ENCODE measurements around the gene UVRAG. TPM values are rescaled to one million over a fixed set of nuclear protein-coding genes. Genes with fewer than 3 reads are reported as not detected.

Gene UVRAG
- total RNA-seq, 1 experiment from 2014 or later: 16.4 TPM

GRCh38 chr11:75778962-75779361, 36.0 kb upstream of the UVRAG start:
- no peak for DNase-seq
- Histone ChIP-seq H3K4me3 (ENCODE audit: insufficient read depth, low read depth, low read length) (no peak overlapping the region), H3K36me3 (replicated peaks; ENCODE audit: control insufficient read depth, insufficient read depth, low read length) (no peaks in the 10 kb centered on the region)

GRCh38 chr11:75779960-75780359, 35.0 kb upstream of the UVRAG start:
- Histone ChIP-seq H3K27me3 (ENCODE audit: control insufficient read depth, insufficient read depth, low read length) (peaks cover 5% of the 10 kb centered on the region; the same call in 1 of the 2 replicates), H3K4me3 (ENCODE audit: insufficient read depth, low read depth, low read length) (no peak overlapping the region)
- no peak for DNase-seq

More at GRCh38 chr11:75778962-75779361, 36.0 kb upstream of the UVRAG start:
- peaks cover 5% of the 10 kb centered on the region; the same call in 1 of the 2 replicates for H3K27me3 ChIP-seq (ENCODE audit: control insufficient read depth, insufficient read depth, low read length)

GRCh38 chr11:75780888-75781287, 34.1 kb upstream of the UVRAG start:
- Histone ChIP-seq H3K27me3 (ENCODE audit: control insufficient read depth, insufficient read depth, low read length) (peaks cover 3% of the 10 kb centered on the region; the same call in 1 of the 2 replicates), H3K36me3 (replicated peaks; ENCODE audit: control insufficient read depth, insufficient read depth, low read length) (no peaks in the 10 kb centered on the region)
- DNase-seq: no peak

More at GRCh38 chr11:75779960-75780359, 35.0 kb upstream of the UVRAG start:
- H3K36me3 ChIP-seq (replicated peaks; ENCODE audit: control insufficient read depth, insufficient read depth, low read length): no peaks in the 10 kb centered on the region

GRCh38 chr11:75781296-75781695, 33.7 kb upstream of the UVRAG start:
- H3K4me3 ChIP-seq (ENCODE audit: insufficient read depth, low read depth, low read length): no peak overlapping the region
- peaks cover under 1% of the 10 kb centered on the region; the same call in 1 of the 2 replicates for H3K27me3 ChIP-seq (ENCODE audit: control insufficient read depth, insufficient read depth, low read length)
- DNase-seq: no peak
- no peaks in the 10 kb centered on the region for H3K36me3 ChIP-seq (replicated peaks; ENCODE audit: control insufficient read depth, insufficient read depth, low read length)

More at GRCh38 chr11:75780888-75781287, 34.1 kb upstream of the UVRAG start:
- no peak overlapping the region for H3K4me3 ChIP-seq (ENCODE audit: insufficient read depth, low read depth, low read length)

- no peak for DNase-seq
- Histone ChIP-seq H3K27me3 (ENCODE audit: control insufficient read depth, insufficient read depth, low read length) (no peaks in the 10 kb centered on the region), H3K36me3 (replicated peaks; ENCODE audit: control insufficient read depth, insufficient read depth, low read length) (no peaks in the 10 kb centered on the region), H3K4me3 (ENCODE audit: insufficient read depth, low read depth, low read length) (no peak overlapping the region)
These were observed 33.2 kb upstream of the UVRAG start for GRCh38 chr11:75781831-75782230.

GRCh38 chr11:75782540-75783263, 32.3 kb upstream of the UVRAG start:
- Histone ChIP-seq H3K27me3 (ENCODE audit: control insufficient read depth, insufficient read depth, low read length) (no peaks in the 10 kb centered on the region), H3K4me3 (ENCODE audit: insufficient read depth, low read depth, low read length) (no peak overlapping the region), H3K36me3 (replicated peaks; ENCODE audit: control insufficient read depth, insufficient read depth, low read length) (no peaks in the 10 kb centered on the region)
- DNase-seq: no peak

- Histone ChIP-seq H3K27me3 (ENCODE audit: control insufficient read depth, insufficient read depth, low read length) (no peaks in the 10 kb centered on the region), H3K4me3 (ENCODE audit: insufficient read depth, low read depth, low read length) (no peak overlapping the region), H3K36me3 (replicated peaks; ENCODE audit: control insufficient read depth, insufficient read depth, low read length) (no peaks in the 10 kb centered on the region)
- no peak for DNase-seq
These were observed 31.5 kb upstream of the UVRAG start for GRCh38 chr11:75783416-75784084.

GRCh38 chr11:75784085-75784478, 30.9 kb upstream of the UVRAG start:
- no peaks in the 10 kb centered on the region for H3K36me3 ChIP-seq (replicated peaks; ENCODE audit: control insufficient read depth, insufficient read depth, low read length)
- no peak overlapping the region for H3K4me3 ChIP-seq (ENCODE audit: insufficient read depth, low read depth, low read length)
- no peak for DNase-seq
- no peaks in the 10 kb centered on the region for H3K27me3 ChIP-seq (ENCODE audit: control insufficient read depth, insufficient read depth, low read length)

- no peak for DNase-seq
- no peak overlapping the region for H3K4me3 ChIP-seq (ENCODE audit: insufficient read depth, low read depth, low read length)
- H3K36me3 ChIP-seq (replicated peaks; ENCODE audit: control insufficient read depth, insufficient read depth, low read length): no peaks in the 10 kb centered on the region
These were observed 30.5 kb upstream of the UVRAG start for GRCh38 chr11:75784506-75784905.

GRCh38 chr11:75785187-75785586, 29.8 kb upstream of the UVRAG start:
- Histone ChIP-seq H3K27me3 (ENCODE audit: control insufficient read depth, insufficient read depth, low read length) (no peaks in the 10 kb centered on the region), H3K4me3 (ENCODE audit: insufficient read depth, low read depth, low read length) (no peak overlapping the region), H3K36me3 (replicated peaks; ENCODE audit: control insufficient read depth, insufficient read depth, low read length) (no peaks in the 10 kb centered on the region)
- no peak for DNase-seq

More at GRCh38 chr11:75784506-75784905, 30.5 kb upstream of the UVRAG start:
- H3K27me3 ChIP-seq (ENCODE audit: control insufficient read depth, insufficient read depth, low read length): no peaks in the 10 kb centered on the region

- Histone ChIP-seq H3K27me3 (ENCODE audit: control insufficient read depth, insufficient read depth, low read length) (no peaks in the 10 kb centered on the region), H3K36me3 (replicated peaks; ENCODE audit: control insufficient read depth, insufficient read depth, low read length) (no peaks in the 10 kb centered on the region), H3K4me3 (ENCODE audit: insufficient read depth, low read depth, low read length) (no peak overlapping the region)
- no peak for DNase-seq
These were observed 28.8 kb upstream of the UVRAG start for GRCh38 chr11:75786101-75786736.

GRCh38 chr11:75789521-75789920, 25.5 kb upstream of the UVRAG start:
- no peaks in the 10 kb centered on the region for H3K36me3 ChIP-seq (replicated peaks; ENCODE audit: control insufficient read depth, insufficient read depth, low read length)
- DNase-seq: no peak
- no peaks in the 10 kb centered on the region for H3K27me3 ChIP-seq (ENCODE audit: control insufficient read depth, insufficient read depth, low read length)
- no peak overlapping the region for H3K4me3 ChIP-seq (ENCODE audit: insufficient read depth, low read depth, low read length)

- no peak for DNase-seq
- Histone ChIP-seq H3K27me3 (ENCODE audit: control insufficient read depth, insufficient read depth, low read length) (no peaks in the 10 kb centered on the region), H3K4me3 (ENCODE audit: insufficient read depth, low read depth, low read length) (no peak overlapping the region), H3K36me3 (replicated peaks; ENCODE audit: control insufficient read depth, insufficient read depth, low read length) (no peaks in the 10 kb centered on the region)
These were observed 24.0 kb upstream of the UVRAG start for GRCh38 chr11:75790986-75791385.

- no peak overlapping the region for H3K4me3 ChIP-seq (ENCODE audit: insufficient read depth, low read depth, low read length)
- no peak for DNase-seq
These were observed 22.8 kb upstream of the UVRAG start for GRCh38 chr11:75792127-75792731.

More at GRCh38 chr11:75792127-75792731, 22.8 kb upstream of the UVRAG start:
- Histone ChIP-seq H3K27me3 (ENCODE audit: control insufficient read depth, insufficient read depth, low read length) (no peaks in the 10 kb centered on the region), H3K36me3 (replicated peaks; ENCODE audit: control insufficient read depth, insufficient read depth, low read length) (no peaks in the 10 kb centered on the region)

Measured in H7 (cell line).